Measurements from ENCODE around the gene TMEM178A.

TMEM178A gene

GRCh38 chr2:39728941-39729351 is 63.2 kb downstream of the TMEM178A start:
- no peaks in the 10 kb centered on the region for H3K79me2 ChIP-seq (ENCODE audit: insufficient read depth, low read depth)
- TF ChIP-seq CTCF (conservative IDR thresholded peaks at IDR 0.05; ENCODE audit: low read depth, low read length), result peak; percentile 96
- no peak overlapping the region for H3K4me2 ChIP-seq
- H3K4me1 ChIP-seq (ENCODE audit: low read depth, poor library complexity, severe bottlenecking), result no peaks in the 10 kb centered on the region
- H2AFZ ChIP-seq (ENCODE audit: low read depth), result no peak overlapping the region
- H3K9ac ChIP-seq, result no peak overlapping the region
- H4K20me1 ChIP-seq (ENCODE audit: insufficient read depth), result no peaks in the 10 kb centered on the region
- no peaks in the 10 kb centered on the region for H3K27me3 ChIP-seq (ENCODE audit: insufficient read depth, low read depth)
- no peak overlapping the region for H3K4me3 ChIP-seq (IDR thresholded peaks at IDR 0.05; ENCODE audit: insufficient read depth, low read depth, low read length)
- no peaks in the 10 kb centered on the region for H3K36me3 ChIP-seq (ENCODE audit: insufficient read depth)
- no peak overlapping the region for H3K27ac ChIP-seq

- no peak overlapping the region for H3K4me2 ChIP-seq
- H3K27me3 ChIP-seq (ENCODE audit: insufficient read depth, low read depth), result no peaks in the 10 kb centered on the region
- no peaks in the 10 kb centered on the region for H3K36me3 ChIP-seq (ENCODE audit: insufficient read depth)
- H3K9ac ChIP-seq, result no peak overlapping the region
- TF ChIP-seq CTCF (conservative IDR thresholded peaks at IDR 0.05; ENCODE audit: low read depth, low read length), result no peak
- no peak overlapping the region for H3K4me3 ChIP-seq (IDR thresholded peaks at IDR 0.05; ENCODE audit: insufficient read depth, low read depth, low read length)
- H3K4me1 ChIP-seq (ENCODE audit: low read depth, poor library complexity, severe bottlenecking), result no peaks in the 10 kb centered on the region
- H2AFZ ChIP-seq (ENCODE audit: low read depth), result no peak overlapping the region
- no peak overlapping the region for H3K27ac ChIP-seq
- no peaks in the 10 kb centered on the region for H3K79me2 ChIP-seq (ENCODE audit: insufficient read depth, low read depth)
- no peaks in the 10 kb centered on the region for H4K20me1 ChIP-seq (ENCODE audit: insufficient read depth)
Measured at GRCh38 chr2:39730276-39730675, 64.6 kb downstream of the TMEM178A start.

- H4K20me1 ChIP-seq (ENCODE audit: insufficient read depth), result no peaks in the 10 kb centered on the region
- no peak overlapping the region for H3K9ac ChIP-seq
- no peaks in the 10 kb centered on the region for H3K4me1 ChIP-seq (ENCODE audit: low read depth, poor library complexity, severe bottlenecking)
- no peak overlapping the region for H3K4me3 ChIP-seq (IDR thresholded peaks at IDR 0.05; ENCODE audit: insufficient read depth, low read depth, low read length)
- no peak overlapping the region for H2AFZ ChIP-seq (ENCODE audit: low read depth)
- peak; percentile 73 for TF ChIP-seq CTCF (conservative IDR thresholded peaks at IDR 0.05; ENCODE audit: low read depth, low read length)
- no peak overlapping the region for H3K27ac ChIP-seq
- H3K36me3 ChIP-seq (ENCODE audit: insufficient read depth), result no peaks in the 10 kb centered on the region
- no peak overlapping the region for H3K4me2 ChIP-seq
- no peaks in the 10 kb centered on the region for H3K27me3 ChIP-seq (ENCODE audit: insufficient read depth, low read depth)
- no peaks in the 10 kb centered on the region for H3K79me2 ChIP-seq (ENCODE audit: insufficient read depth, low read depth)
Measured at GRCh38 chr2:39730685-39731302, 65.1 kb downstream of the TMEM178A start.

GRCh38 chr2:39731546-39731945 is 65.8 kb downstream of the TMEM178A start:
- Histone ChIP-seq H3K79me2 (ENCODE audit: insufficient read depth, low read depth) (no peaks in the 10 kb centered on the region), H3K27me3 (ENCODE audit: insufficient read depth, low read depth) (no peaks in the 10 kb centered on the region), H4K20me1 (ENCODE audit: insufficient read depth) (no peaks in the 10 kb centered on the region), H3K4me2 (no peak overlapping the region), H3K27ac (no peak overlapping the region), H2AFZ (ENCODE audit: low read depth) (no peak overlapping the region), H3K4me3 (IDR thresholded peaks at IDR 0.05; ENCODE audit: insufficient read depth, low read depth, low read length) (no peak overlapping the region), H3K4me1 (ENCODE audit: low read depth, poor library complexity, severe bottlenecking) (no peaks in the 10 kb centered on the region), H3K36me3 (ENCODE audit: insufficient read depth) (no peaks in the 10 kb centered on the region; the same call in 1 of the 2 replicates), H3K9ac (no peak overlapping the region)
- TF ChIP-seq CTCF (conservative IDR thresholded peaks at IDR 0.05; ENCODE audit: low read depth, low read length), result no peak
